ENCODE measurements around the gene RANBP9. TPM values are rescaled to one million over a fixed set of nuclear protein-coding genes. Genes with fewer than 3 reads are reported as not detected.

The RANBP9 gene
- total and polyA plus RNA-seq, 2 donors from 2014 or later: 16.4 to 29.0 TPM

DNA sequence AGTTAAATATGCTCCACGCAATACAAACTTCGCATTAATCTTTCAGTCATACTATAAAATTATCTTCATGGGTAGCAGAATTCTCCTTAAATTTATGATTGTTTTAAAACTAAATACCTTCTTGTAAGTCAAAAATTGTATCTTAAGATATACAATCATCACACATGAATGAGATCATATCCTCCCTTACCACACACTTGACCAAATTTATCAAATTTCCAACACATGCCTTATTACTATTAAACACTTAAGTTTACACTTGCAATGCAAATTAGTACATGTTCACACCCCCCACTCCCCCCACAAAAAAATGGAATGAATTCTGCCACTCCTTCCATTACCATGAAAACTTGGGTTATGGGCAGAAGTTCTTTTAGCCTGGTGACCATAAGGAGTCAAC is 13.8 kb downstream of the RANBP9 start:
- intact Hi-C loops (cut with DNase I): no loop called here
- Histone ChIP-seq H3K9me3 (ENCODE audit: control insufficient read depth in 2 of 3, insufficient read depth in 1 of 3, low read length in 3 of 3) (no peaks in the 10 kb centered on the region), H3K27ac (ENCODE audit: low read depth in 2 of 2, low read length in 2 of 2) (no peak overlapping the region), H3K4me3 (ENCODE audit: low read length in 3 of 3) (no peak overlapping the region), H3K9ac (ENCODE audit: low read length in 3 of 3) (no peak overlapping the region), H3K4me1 (ENCODE audit: control insufficient read depth in 2 of 3, insufficient read depth in 2 of 3, low read depth in 1 of 3, low read length in 3 of 3) (peaks cover 0 to 3% (median 0%) of the 10 kb centered on the region in 3 donors), H3K27me3 (ENCODE audit: control insufficient read depth, insufficient read depth, low read length) (no peaks in the 10 kb centered on the region), H3K36me3 (ENCODE audit: control insufficient read depth in 2 of 3, insufficient read depth in 3 of 3, low read length in 3 of 3) (peaks cover 0 to under 1% (median 0%) of the 10 kb centered on the region in 3 donors)
- no peak for DNase-seq
- TF ChIP-seq, protein P1, sequence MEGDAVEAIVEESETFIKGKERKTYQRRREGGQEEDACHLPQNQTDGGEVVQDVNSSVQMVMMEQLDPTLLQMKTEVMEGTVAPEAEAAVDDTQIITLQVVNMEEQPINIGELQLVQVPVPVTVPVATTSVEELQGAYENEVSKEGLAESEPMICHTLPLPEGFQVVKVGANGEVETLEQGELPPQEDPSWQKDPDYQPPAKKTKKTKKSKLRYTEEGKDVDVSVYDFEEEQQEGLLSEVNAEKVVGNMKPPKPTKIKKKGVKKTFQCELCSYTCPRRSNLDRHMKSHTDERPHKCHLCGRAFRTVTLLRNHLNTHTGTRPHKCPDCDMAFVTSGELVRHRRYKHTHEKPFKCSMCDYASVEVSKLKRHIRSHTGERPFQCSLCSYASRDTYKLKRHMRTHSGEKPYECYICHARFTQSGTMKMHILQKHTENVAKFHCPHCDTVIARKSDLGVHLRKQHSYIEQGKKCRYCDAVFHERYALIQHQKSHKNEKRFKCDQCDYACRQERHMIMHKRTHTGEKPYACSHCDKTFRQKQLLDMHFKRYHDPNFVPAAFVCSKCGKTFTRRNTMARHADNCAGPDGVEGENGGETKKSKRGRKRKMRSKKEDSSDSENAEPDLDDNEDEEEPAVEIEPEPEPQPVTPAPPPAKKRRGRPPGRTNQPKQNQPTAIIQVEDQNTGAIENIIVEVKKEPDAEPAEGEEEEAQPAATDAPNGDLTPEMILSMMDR (IDR thresholded peaks at IDR 0.05; ENCODE audit: borderline replicate concordance, extremely low read depth, insufficient read depth): no peak
- no peak for FAIRE-seq

- DNase-seq: no peak
- no peak overlapping the region for H3K27ac ChIP-seq (ENCODE audit: low read depth in 2 of 2, low read length in 2 of 2)
- H3K4me3 ChIP-seq (ENCODE audit: low read length in 3 of 3): no peak overlapping the region
- no peak overlapping the region for H3K9ac ChIP-seq (ENCODE audit: low read length in 3 of 3)
- H3K36me3 ChIP-seq (ENCODE audit: control insufficient read depth in 2 of 3, insufficient read depth in 3 of 3, low read length in 3 of 3): no peaks in the 10 kb centered on the region
- FAIRE-seq: no peak
- TF ChIP-seq, protein P1 (IDR thresholded peaks at IDR 0.05; ENCODE audit: borderline replicate concordance, extremely low read depth, insufficient read depth): no peak
- no peaks in the 10 kb centered on the region for H3K27me3 ChIP-seq (ENCODE audit: control insufficient read depth, insufficient read depth, low read length)
- intact Hi-C loops (cut with DNase I): no loop called here
- H3K4me1 ChIP-seq (ENCODE audit: control insufficient read depth in 2 of 3, insufficient read depth in 2 of 3, low read depth in 1 of 3, low read length in 3 of 3): peaks cover 0 to 3% (median 0%) of the 10 kb centered on the region in 3 donors
- H3K9me3 ChIP-seq (ENCODE audit: control insufficient read depth in 2 of 3, insufficient read depth in 1 of 3, low read length in 3 of 3): no peaks in the 10 kb centered on the region
Observed at GRCh38 chr6:13696226-13696625, 15.4 kb downstream of the RANBP9 start.

GRCh38 chr6:13695252-13695651 is 16.4 kb downstream of the RANBP9 start:
- H3K4me1 ChIP-seq (ENCODE audit: control insufficient read depth in 2 of 3, insufficient read depth in 2 of 3, low read depth in 1 of 3, low read length in 3 of 3): peaks cover 0 to 2% (median 0%) of the 10 kb centered on the region in 3 donors
- intact Hi-C loops (cut with DNase I): no loop called here
- no peak overlapping the region for H3K9ac ChIP-seq (ENCODE audit: low read length in 3 of 3)
- TF ChIP-seq, protein P1 (IDR thresholded peaks at IDR 0.05; ENCODE audit: borderline replicate concordance, extremely low read depth, insufficient read depth): no peak
- H3K27me3 ChIP-seq (ENCODE audit: control insufficient read depth, insufficient read depth, low read length): no peaks in the 10 kb centered on the region
- H3K36me3 ChIP-seq (ENCODE audit: control insufficient read depth in 2 of 3, insufficient read depth in 3 of 3, low read length in 3 of 3): no peaks in the 10 kb centered on the region
- H3K4me3 ChIP-seq (ENCODE audit: low read length in 3 of 3): no peak overlapping the region
- no peaks in the 10 kb centered on the region for H3K9me3 ChIP-seq (ENCODE audit: control insufficient read depth in 2 of 3, insufficient read depth in 1 of 3, low read length in 3 of 3)
- H3K27ac ChIP-seq (ENCODE audit: low read depth in 2 of 2, low read length in 2 of 2): no peak overlapping the region
- FAIRE-seq (no peak), DNase-seq (no peak)

DNA sequence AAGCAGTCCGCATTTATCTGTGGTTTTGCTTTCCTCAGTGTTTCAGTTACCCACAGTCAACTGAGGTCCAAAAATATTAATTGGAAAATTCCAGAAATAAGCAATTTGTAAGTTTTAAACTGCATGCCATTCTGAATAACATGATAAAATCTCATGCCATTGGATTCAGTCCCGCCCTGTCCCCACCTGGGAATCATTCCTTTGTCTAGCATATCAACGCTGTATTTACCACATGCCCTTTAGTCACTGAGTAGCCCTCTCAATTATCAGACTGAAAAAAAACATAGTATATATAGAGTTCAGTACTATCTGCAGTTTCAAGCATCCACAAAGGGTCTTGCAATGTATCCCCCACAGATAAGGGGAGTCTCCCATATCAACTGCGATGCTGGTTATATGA is 17.1 kb downstream of the RANBP9 start:
- H3K9me3 ChIP-seq (ENCODE audit: control insufficient read depth in 2 of 3, insufficient read depth in 1 of 3, low read length in 3 of 3): no peaks in the 10 kb centered on the region
- H3K27ac ChIP-seq (ENCODE audit: low read depth in 2 of 2, low read length in 2 of 2): no peak overlapping the region
- FAIRE-seq: no peak

More for the DNA sequence above, 17.1 kb downstream of the RANBP9 start:
- Histone ChIP-seq H3K9ac (ENCODE audit: low read length in 3 of 3) (no peak overlapping the region), H3K36me3 (ENCODE audit: control insufficient read depth in 2 of 3, insufficient read depth in 3 of 3, low read length in 3 of 3) (no peaks in the 10 kb centered on the region), H3K4me1 (ENCODE audit: control insufficient read depth in 2 of 3, insufficient read depth in 2 of 3, low read depth in 1 of 3, low read length in 3 of 3) (peaks cover 0 to 5% (median 0%) of the 10 kb centered on the region in 3 donors), H3K4me3 (ENCODE audit: low read length in 3 of 3) (no peak overlapping the region), H3K27me3 (ENCODE audit: control insufficient read depth, insufficient read depth, low read length) (no peaks in the 10 kb centered on the region)
- TF ChIP-seq, protein P1 (IDR thresholded peaks at IDR 0.05; ENCODE audit: borderline replicate concordance, extremely low read depth, insufficient read depth): no peak
- intact Hi-C loops (cut with DNase I): no loop called here
- DNase-seq: no peak

Measured in kidney (tissue), 14 donors.